ENCODE data around the gene TMEM117. TPM values are rescaled to one million over a fixed set of nuclear protein-coding genes. Genes with fewer than 3 reads are reported as not detected.
"Not testable (repeated sequence)": the region's sequence is repeated elsewhere in the genome, so short reads cannot be mapped to it uniquely, and the experiment has no call there.

The TMEM117 gene
- total RNA-seq, 1 donor from 2014 or later = 22.1 TPM

DNA sequence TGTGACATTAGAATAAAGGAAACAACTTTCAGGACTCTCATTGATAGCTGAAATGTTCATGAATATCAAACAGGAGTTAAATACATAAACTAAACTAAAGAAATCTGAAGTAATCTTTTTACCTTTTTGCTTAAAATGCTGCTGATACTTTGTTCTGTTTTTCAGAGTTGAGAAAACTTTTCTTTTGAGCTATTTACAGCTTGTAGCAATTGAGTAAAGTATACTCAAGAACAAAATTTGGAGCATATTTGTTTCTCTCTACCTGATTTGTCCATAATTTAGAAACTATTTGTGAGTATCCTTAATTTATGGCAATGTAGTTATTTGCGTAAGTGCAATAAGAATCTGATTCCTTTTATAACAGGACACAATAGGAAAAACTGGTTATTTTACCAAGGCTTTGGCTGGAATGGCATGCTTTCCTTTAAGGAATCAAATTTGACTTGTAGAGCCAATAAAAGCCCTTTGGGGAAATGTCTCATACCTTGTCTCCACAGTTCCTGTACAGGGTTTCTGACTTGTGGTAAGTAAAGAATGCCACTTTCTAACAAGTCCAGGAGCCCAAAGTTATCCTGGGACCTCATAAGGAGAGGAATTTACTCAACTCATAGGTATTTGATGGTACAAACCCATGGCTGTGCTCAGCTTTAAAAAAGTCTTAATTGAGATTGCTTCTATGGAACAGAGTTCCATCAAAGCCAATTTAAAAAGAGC is 195.7 kb downstream of the TMEM117 start:
- H3K27ac ChIP-seq = no peak overlapping the region
- intact Hi-C loops (cut with DNase I) = no loop called here
- H3K9me3 ChIP-seq = no peaks in the 10 kb centered on the region
- no peaks in the 10 kb centered on the region for H3K4me1 ChIP-seq
- H3K4me3 ChIP-seq = no peak overlapping the region
- H3K36me3 ChIP-seq = no peaks in the 10 kb centered on the region
- TF ChIP-seq, protein P1, sequence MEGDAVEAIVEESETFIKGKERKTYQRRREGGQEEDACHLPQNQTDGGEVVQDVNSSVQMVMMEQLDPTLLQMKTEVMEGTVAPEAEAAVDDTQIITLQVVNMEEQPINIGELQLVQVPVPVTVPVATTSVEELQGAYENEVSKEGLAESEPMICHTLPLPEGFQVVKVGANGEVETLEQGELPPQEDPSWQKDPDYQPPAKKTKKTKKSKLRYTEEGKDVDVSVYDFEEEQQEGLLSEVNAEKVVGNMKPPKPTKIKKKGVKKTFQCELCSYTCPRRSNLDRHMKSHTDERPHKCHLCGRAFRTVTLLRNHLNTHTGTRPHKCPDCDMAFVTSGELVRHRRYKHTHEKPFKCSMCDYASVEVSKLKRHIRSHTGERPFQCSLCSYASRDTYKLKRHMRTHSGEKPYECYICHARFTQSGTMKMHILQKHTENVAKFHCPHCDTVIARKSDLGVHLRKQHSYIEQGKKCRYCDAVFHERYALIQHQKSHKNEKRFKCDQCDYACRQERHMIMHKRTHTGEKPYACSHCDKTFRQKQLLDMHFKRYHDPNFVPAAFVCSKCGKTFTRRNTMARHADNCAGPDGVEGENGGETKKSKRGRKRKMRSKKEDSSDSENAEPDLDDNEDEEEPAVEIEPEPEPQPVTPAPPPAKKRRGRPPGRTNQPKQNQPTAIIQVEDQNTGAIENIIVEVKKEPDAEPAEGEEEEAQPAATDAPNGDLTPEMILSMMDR (IDR thresholded peaks at IDR 0.05) = no peak
- TF ChIP-seq POLR2A (IDR thresholded peaks at IDR 0.05) (no peak), POLR2AphosphoS5 (IDR thresholded peaks at IDR 0.05; ENCODE audit: insufficient read depth in 1 of 2, low read depth in 1 of 2) (no peak)
- no peaks in the 10 kb centered on the region for H3K27me3 ChIP-seq
- no peak for DNase-seq (ENCODE audit: extremely low spot score in 2 of 2)

- TF ChIP-seq POLR2AphosphoS5 (IDR thresholded peaks at IDR 0.05; ENCODE audit: insufficient read depth in 1 of 2, low read depth in 1 of 2) = no peak
- TF ChIP-seq, protein P1 (IDR thresholded peaks at IDR 0.05) = no peak
- no peak for TF ChIP-seq POLR2A (IDR thresholded peaks at IDR 0.05)
- intact Hi-C loops (cut with DNase I) = no loop called here
- no peaks in the 10 kb centered on the region for H3K36me3 ChIP-seq
- H3K4me3 ChIP-seq = no peak overlapping the region
- H3K9me3 ChIP-seq = no peaks in the 10 kb centered on the region
- H3K4me1 ChIP-seq = no peaks in the 10 kb centered on the region
- no peaks in the 10 kb centered on the region for H3K27me3 ChIP-seq
- H3K27ac ChIP-seq = no peak overlapping the region
- DNase-seq (ENCODE audit: extremely low spot score in 2 of 2) = no peak
Observed at GRCh38 chr12:44034906-44035305, 199.0 kb downstream of the TMEM117 start.

- Histone ChIP-seq H3K9me3 (no peaks in the 10 kb centered on the region), H3K4me1 (no peaks in the 10 kb centered on the region), H3K36me3 (no peaks in the 10 kb centered on the region), H3K4me3 (no peak overlapping the region), H3K27me3 (no peaks in the 10 kb centered on the region), H3K27ac (no peak overlapping the region)
- intact Hi-C loops (cut with DNase I) = no loop called here
- TF ChIP-seq, protein P1 (IDR thresholded peaks at IDR 0.05) = no peak
- TF ChIP-seq POLR2AphosphoS5 (IDR thresholded peaks at IDR 0.05; ENCODE audit: insufficient read depth in 1 of 2, low read depth in 1 of 2) (no peak), POLR2A (IDR thresholded peaks at IDR 0.05) (no peak)
- no peak for DNase-seq (ENCODE audit: extremely low spot score in 2 of 2)
Observed at GRCh38 chr12:44036875-44037443, 201.1 kb downstream of the TMEM117 start.

- H3K27ac ChIP-seq = no peak overlapping the region
- intact Hi-C loops (cut with DNase I) = no loop called here
- no peaks in the 10 kb centered on the region for H3K4me1 ChIP-seq
- TF ChIP-seq POLR2A (IDR thresholded peaks at IDR 0.05) = no peak
- TF ChIP-seq, protein P1 (IDR thresholded peaks at IDR 0.05) = no peak
- TF ChIP-seq POLR2AphosphoS5 (IDR thresholded peaks at IDR 0.05; ENCODE audit: insufficient read depth in 1 of 2, low read depth in 1 of 2) = no peak
- H3K27me3 ChIP-seq = no peaks in the 10 kb centered on the region
- H3K36me3 ChIP-seq = no peaks in the 10 kb centered on the region
- no peaks in the 10 kb centered on the region for H3K9me3 ChIP-seq
- no peak for DNase-seq (ENCODE audit: extremely low spot score in 2 of 2)
- no peak overlapping the region for H3K4me3 ChIP-seq
Observed at GRCh38 chr12:44038411-44038810, 202.5 kb downstream of the TMEM117 start.

- DNase-seq (ENCODE audit: extremely low spot score in 2 of 2); H3K4me1 ChIP-seq; H3K4me3 ChIP-seq; H3K27me3 ChIP-seq; H3K36me3 ChIP-seq; intact Hi-C loops (cut with DNase I); H3K9me3 ChIP-seq; H3K27ac ChIP-seq: not testable (repeated sequence)
Observed at GRCh38 chr12:44044491-44044890, 208.6 kb downstream of the TMEM117 start.
